Astrocyte (in vitro differentiated cells and primary cell): ENCODE data around the gene RGS1. TPM values are rescaled to one million over a fixed set of nuclear protein-coding genes. Genes with fewer than 3 reads are reported as not detected.

Source experiments
- DNase-seq: peaks from one replicate; pipeline ENCODE4 v3.0.0-alpha.2; 2010; ENCODE audit warnings: low read depth
- FAIRE-seq: peaks from 2 replicates; lab custom pipeline; 2011; peaks lifted over from hg19 to GRCh38; lab: Jason Lieb, UNC
- H2AFZ ChIP-seq: 2 replicates; pipeline ENCODE4 v1.6.0; 2012; ENCODE audit warnings: low read depth, low read length, inconsistent platforms
- H3K27ac ChIP-seq: 2 replicates; pipeline ENCODE4 v1.5.1; 2011; ENCODE audit warnings: low read depth, low read length, inconsistent platforms
- H3K27me3 ChIP-seq: 2 replicates; pipeline ENCODE4 v1.6.0; 2011; ENCODE audit warnings: low read length, inconsistent platforms; ENCODE audit not compliant: insufficient read depth
- H3K36me3 ChIP-seq: 2 replicates; pipeline ENCODE4 v1.5.1; 2011; ENCODE audit warnings: low read length, inconsistent platforms; ENCODE audit not compliant: insufficient read depth
- H3K4me1 ChIP-seq: 2 replicates; pipeline ENCODE4 v1.5.1; 2011; ENCODE audit warnings: low read length, inconsistent platforms; ENCODE audit not compliant: insufficient read depth
- H3K4me2 ChIP-seq: 2 replicates; pipeline ENCODE4 v1.6.0; 2012; ENCODE audit warnings: low read length, inconsistent platforms
- H3K4me3 ChIP-seq: 2 replicates; pipeline ENCODE4 v1.5.1; 2011; ENCODE audit warnings: low read depth, mild to moderate bottlenecking, low read length, inconsistent platforms; ENCODE audit not compliant: insufficient read depth
- H3K79me2 ChIP-seq: 2 replicates; pipeline ENCODE4 v1.6.0; 2012; ENCODE audit warnings: mild to moderate bottlenecking, low read length, inconsistent platforms; ENCODE audit not compliant: insufficient read depth
- H3K9ac ChIP-seq: 2 replicates; pipeline ENCODE4 v1.6.0; 2012; ENCODE audit warnings: mild to moderate bottlenecking, low read length, inconsistent platforms
- H3K9me3 ChIP-seq: 2 replicates; pipeline ENCODE4 v1.5.1; 2012; ENCODE audit warnings: low read depth, mild to moderate bottlenecking, low read length, inconsistent platforms; ENCODE audit not compliant: insufficient read depth
- H4K20me1 ChIP-seq: 2 replicates; pipeline ENCODE4 v1.6.0; 2012; ENCODE audit warnings: low read length, inconsistent platforms; ENCODE audit not compliant: insufficient read depth
- H3K27ac Mint-ChIP-seq: one replicate; pipeline ENCODE4 v1.8.0; 2021; ENCODE audit warnings: mild to moderate bottlenecking, mixed read lengths; ENCODE audit not compliant: unreplicated experiment
- H3K27me3 Mint-ChIP-seq: one replicate; pipeline ENCODE4 v1.8.0; 2021; ENCODE audit warnings: low read depth, mixed read lengths; ENCODE audit not compliant: unreplicated experiment
- H3K36me3 Mint-ChIP-seq: one replicate; pipeline ENCODE4 v1.8.0; 2021; ENCODE audit warnings: low read depth, mixed read lengths; ENCODE audit not compliant: unreplicated experiment
- H3K4me1 Mint-ChIP-seq: one replicate; pipeline ENCODE4 v1.8.0; 2021; ENCODE audit warnings: low read depth, mixed read lengths; ENCODE audit not compliant: unreplicated experiment
- H3K4me3 Mint-ChIP-seq: one replicate; pipeline ENCODE4 v1.8.0; 2021; ENCODE audit warnings: mild to moderate bottlenecking, moderate library complexity, mixed read lengths; ENCODE audit not compliant: unreplicated experiment
- H3K9me3 Mint-ChIP-seq: one replicate; pipeline ENCODE4 v1.8.0; 2021; ENCODE audit warnings: mild to moderate bottlenecking, mixed read lengths; ENCODE audit not compliant: unreplicated experiment
- EZH2 ChIP-seq: IDR thresholded peaks from 2 replicates; pipeline ENCODE4 v1.6.1; 2012; ENCODE audit warnings: mild to moderate bottlenecking, low read length, inconsistent platforms; ENCODE audit not compliant: insufficient read depth
- total RNA-seq: library from RNA; stranded (reverse); gene quantifications from 2 replicates; pipeline ENCODE4 v1.2.1, GENCODE V29; 2021
- TF ChIP-seq, protein P1 (sequence below): IDR thresholded peaks from 2 replicates; pipeline ENCODE4 v1.5.1; 2011; ENCODE audit warnings: low read depth, mild to moderate bottlenecking, inconsistent platforms, low read length, moderate library complexity; ENCODE audit not compliant: insufficient read depth

Gene RGS1
- total RNA-seq, 1 donor from 2014 or later, result not detected

DNA sequence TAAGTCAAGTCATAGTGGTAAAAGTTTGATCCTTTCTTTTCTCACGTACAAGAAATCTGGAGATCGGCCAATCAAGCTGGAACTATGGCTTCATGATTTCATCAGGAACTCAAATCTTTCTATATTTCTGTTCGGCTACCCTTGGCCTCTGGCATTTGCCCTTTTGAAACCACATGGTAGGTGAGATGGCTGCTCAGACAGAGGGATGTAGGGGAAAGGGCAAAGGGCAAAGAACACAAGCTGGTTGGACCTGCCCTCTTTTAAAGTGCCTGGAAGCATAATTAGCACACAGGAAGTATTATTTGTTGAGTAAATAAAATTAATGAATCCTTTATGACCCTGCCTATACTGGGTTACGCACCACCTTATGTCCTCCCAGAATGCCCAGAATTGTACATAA is 11.5 kb upstream of the RGS1 start:
- Mint-ChIP-seq H3K27me3 (no peaks in the 10 kb centered on the region), H3K27ac (no peak overlapping the region), H3K4me3 (no peak overlapping the region), H3K36me3 (no peaks in the 10 kb centered on the region), H3K9me3 (no peaks in the 10 kb centered on the region), H3K4me1 (peaks cover 13% of the 10 kb centered on the region)
- no peaks in the 10 kb centered on the region for H3K36me3 ChIP-seq
- no peak overlapping the region for H3K4me3 ChIP-seq
- FAIRE-seq, result no peak
- H3K9ac ChIP-seq, result no peak overlapping the region
- H3K9me3 ChIP-seq, result no peaks in the 10 kb centered on the region
- H2AFZ ChIP-seq, result no peak overlapping the region
- no peaks in the 10 kb centered on the region for H3K27me3 ChIP-seq
- H3K27ac ChIP-seq, result no peak overlapping the region
- no peak for DNase-seq
- no peaks in the 10 kb centered on the region for H4K20me1 ChIP-seq
- no peaks in the 10 kb centered on the region for H3K79me2 ChIP-seq
- no peak overlapping the region for H3K4me2 ChIP-seq
- H3K4me1 ChIP-seq, result peaks cover 11% of the 10 kb centered on the region
- TF ChIP-seq, protein P1, sequence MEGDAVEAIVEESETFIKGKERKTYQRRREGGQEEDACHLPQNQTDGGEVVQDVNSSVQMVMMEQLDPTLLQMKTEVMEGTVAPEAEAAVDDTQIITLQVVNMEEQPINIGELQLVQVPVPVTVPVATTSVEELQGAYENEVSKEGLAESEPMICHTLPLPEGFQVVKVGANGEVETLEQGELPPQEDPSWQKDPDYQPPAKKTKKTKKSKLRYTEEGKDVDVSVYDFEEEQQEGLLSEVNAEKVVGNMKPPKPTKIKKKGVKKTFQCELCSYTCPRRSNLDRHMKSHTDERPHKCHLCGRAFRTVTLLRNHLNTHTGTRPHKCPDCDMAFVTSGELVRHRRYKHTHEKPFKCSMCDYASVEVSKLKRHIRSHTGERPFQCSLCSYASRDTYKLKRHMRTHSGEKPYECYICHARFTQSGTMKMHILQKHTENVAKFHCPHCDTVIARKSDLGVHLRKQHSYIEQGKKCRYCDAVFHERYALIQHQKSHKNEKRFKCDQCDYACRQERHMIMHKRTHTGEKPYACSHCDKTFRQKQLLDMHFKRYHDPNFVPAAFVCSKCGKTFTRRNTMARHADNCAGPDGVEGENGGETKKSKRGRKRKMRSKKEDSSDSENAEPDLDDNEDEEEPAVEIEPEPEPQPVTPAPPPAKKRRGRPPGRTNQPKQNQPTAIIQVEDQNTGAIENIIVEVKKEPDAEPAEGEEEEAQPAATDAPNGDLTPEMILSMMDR, result no peak
- no peak for TF ChIP-seq EZH2

DNA sequence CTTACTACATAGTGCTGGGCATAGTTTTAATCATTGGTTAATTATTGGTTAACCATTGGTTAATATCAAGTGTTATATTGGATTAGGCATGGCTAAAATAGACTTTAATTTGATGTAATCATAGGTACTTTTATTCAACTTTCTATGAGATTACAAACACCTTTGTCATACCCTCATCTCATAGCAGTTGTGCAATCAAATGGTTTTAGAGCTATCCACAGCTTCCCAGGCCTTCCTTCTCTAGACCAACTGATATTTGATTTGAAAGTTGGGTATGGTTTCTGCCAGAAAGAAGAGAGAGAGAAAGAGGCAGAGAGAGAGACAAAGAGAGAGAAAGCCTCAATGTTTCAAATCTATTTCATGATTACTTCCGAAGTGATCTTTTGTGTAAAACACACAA is 9.6 kb upstream of the RGS1 start:
- Histone ChIP-seq H2AFZ (no peak overlapping the region), H3K27me3 (no peaks in the 10 kb centered on the region), H3K4me1 (no peaks in the 10 kb centered on the region), H3K4me2 (no peak overlapping the region), H3K79me2 (no peaks in the 10 kb centered on the region), H4K20me1 (no peaks in the 10 kb centered on the region), H3K4me3 (no peak overlapping the region), H3K9ac (no peak overlapping the region), H3K9me3 (no peaks in the 10 kb centered on the region), H3K27ac (no peak overlapping the region), H3K36me3 (no peaks in the 10 kb centered on the region)
- H3K4me1 Mint-ChIP-seq, result no peaks in the 10 kb centered on the region
- H3K27me3 Mint-ChIP-seq, result no peaks in the 10 kb centered on the region
- H3K4me3 Mint-ChIP-seq, result no peak overlapping the region
- H3K36me3 Mint-ChIP-seq, result no peaks in the 10 kb centered on the region
- H3K9me3 Mint-ChIP-seq, result peaks cover 4% of the 10 kb centered on the region
- TF ChIP-seq, protein P1, result no peak
- TF ChIP-seq EZH2, result no peak
- FAIRE-seq (no peak), DNase-seq (no peak)
- H3K27ac Mint-ChIP-seq, result no peak overlapping the region

GRCh38 chr1:192566657-192567056 is 8.9 kb upstream of the RGS1 start:
- H3K4me3 Mint-ChIP-seq, result no peak overlapping the region
- H3K27me3 Mint-ChIP-seq, result no peaks in the 10 kb centered on the region
- TF ChIP-seq, protein P1, result no peak
- no peak for TF ChIP-seq EZH2
- Histone ChIP-seq H3K27me3 (no peaks in the 10 kb centered on the region), H3K27ac (no peak overlapping the region), H3K9me3 (no peaks in the 10 kb centered on the region), H3K4me3 (no peak overlapping the region), H3K4me2 (no peak overlapping the region), H3K9ac (no peak overlapping the region), H2AFZ (no peak overlapping the region), H3K36me3 (no peaks in the 10 kb centered on the region), H3K79me2 (no peaks in the 10 kb centered on the region), H4K20me1 (no peaks in the 10 kb centered on the region), H3K4me1 (no peaks in the 10 kb centered on the region)
- H3K27ac Mint-ChIP-seq, result no peak overlapping the region
- H3K36me3 Mint-ChIP-seq, result no peaks in the 10 kb centered on the region
- H3K9me3 Mint-ChIP-seq, result peaks cover 4% of the 10 kb centered on the region
- DNase-seq (no peak), FAIRE-seq (no peak)
- H3K4me1 Mint-ChIP-seq, result peaks cover 1% of the 10 kb centered on the region
